HEK293T (cell line): ENCODE data around the gene NMUR1.

ENCODE experiments used
- BHLHE40 ChIP-seq: fragments of 450-650 bp; IDR thresholded peaks from 2 replicates; pipeline ENCODE4 v1.6.1; 2016; ENCODE audit warnings: mild to moderate bottlenecking, moderate library complexity, borderline replicate concordance
- ELF4 ChIP-seq: fragments of 450-650 bp; IDR thresholded peaks from 2 replicates; pipeline ENCODE4 v1.6.1; 2017; ENCODE audit warnings: antibody characterized with exemption
- FOXM1 ChIP-seq: fragments of 450-650 bp; IDR thresholded peaks from 2 replicates; pipeline ENCODE4 v1.6.1; 2017; ENCODE audit warnings: mild to moderate bottlenecking, borderline replicate concordance
- SP1 ChIP-seq: fragments of 450-650 bp; IDR thresholded peaks from 2 replicates; pipeline ENCODE4 v1.6.1; 2017
- SUZ12 ChIP-seq: fragments of 450-650 bp; IDR thresholded peaks from 2 replicates; pipeline ENCODE4 v1.6.1; 2016; ENCODE audit warnings: mild to moderate bottlenecking

DNA sequence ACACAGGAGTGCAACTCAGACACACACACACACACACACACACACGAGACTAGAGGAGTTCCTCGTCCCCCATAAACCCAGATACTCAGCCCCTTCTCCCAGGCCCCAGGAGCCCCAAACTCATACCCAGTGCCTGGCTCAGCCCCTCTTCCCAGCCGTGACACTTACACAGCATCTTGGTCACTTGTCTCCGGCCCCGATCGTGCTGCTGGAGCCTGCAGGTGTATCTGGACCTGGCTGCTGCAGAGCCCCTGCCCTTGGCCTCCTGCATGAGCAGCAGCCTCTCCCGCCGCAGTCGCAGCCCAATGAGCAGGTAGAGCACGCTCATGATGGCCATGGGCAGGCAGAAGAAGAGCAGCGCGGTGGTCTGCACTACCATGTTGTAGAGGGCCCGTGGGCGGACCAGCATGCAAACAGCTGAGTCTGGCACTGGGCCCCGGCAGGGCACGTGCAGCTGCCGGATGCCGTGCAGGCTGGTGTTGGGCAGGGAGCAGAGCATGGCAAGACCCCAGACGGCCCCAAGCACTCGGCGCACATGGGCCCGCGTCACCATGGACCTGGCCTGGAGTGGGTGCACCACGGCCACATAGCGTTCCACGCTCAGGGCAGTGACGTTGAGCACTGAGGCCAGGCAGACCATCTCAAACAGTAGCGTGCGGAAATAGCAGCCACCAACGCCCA lies 2.1 kb downstream of the NMUR1 start:
- TF ChIP-seq SUZ12 = no peak
- TF ChIP-seq SP1 = no peak
- TF ChIP-seq ELF4 = no peak
- TF ChIP-seq BHLHE40 = no peak
- TF ChIP-seq FOXM1 = no peak
